ENCODE measurements around the gene TRIM47. TPM values are rescaled to one million over a fixed set of nuclear protein-coding genes. Genes with fewer than 3 reads are reported as not detected.
"Not testable (repeated sequence)": the region's sequence is repeated elsewhere in the genome, so short reads cannot be mapped to it uniquely, and the experiment has no call there.

Gene TRIM47
- total RNA-seq, 1 donor from 2014 or later = 22.5 TPM

DNA sequence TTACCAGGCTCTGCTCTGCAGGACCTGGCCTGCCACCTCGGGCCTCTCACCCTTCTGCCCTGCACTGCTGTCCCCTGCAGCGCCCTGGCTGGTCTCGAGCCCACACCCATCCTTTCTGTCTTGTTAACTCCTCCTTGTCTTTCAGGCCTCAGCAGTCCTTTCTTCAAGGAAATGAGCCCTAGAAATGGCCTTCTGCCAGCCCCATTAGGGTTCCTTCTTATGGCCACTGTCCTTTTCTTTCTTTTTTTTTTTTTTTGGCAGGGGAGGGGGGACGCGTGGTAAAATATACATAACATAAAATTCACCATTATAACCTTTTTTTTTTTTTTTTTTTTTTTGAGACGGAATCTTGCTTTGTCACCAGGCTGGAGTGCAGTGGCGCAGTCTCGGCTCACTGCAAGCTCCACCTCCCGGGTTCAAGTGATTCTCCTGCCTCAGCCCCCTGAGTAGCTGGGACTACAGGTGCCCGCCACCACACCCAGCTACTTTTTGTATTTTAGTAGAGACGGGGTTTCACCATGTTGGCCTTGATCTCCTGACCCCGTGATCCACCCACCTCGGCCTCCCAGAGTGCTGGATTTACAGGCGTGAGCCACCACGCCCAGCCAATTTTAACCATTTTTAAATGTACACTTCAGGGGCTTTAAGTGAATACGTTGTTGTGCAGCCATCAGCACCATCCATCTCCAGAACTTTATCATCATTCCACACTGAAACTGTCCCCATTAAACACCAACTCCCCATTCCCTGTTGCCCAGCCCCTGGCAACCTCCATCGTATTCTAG, 12.8 kb downstream of the TRIM47 start:
- H3K27ac Mint-ChIP-seq = peak overlapping the region; percentile 52
- DNase-seq (ENCODE audit: low spot score); H3K9me3 Mint-ChIP-seq; H3K27me3 Mint-ChIP-seq (ENCODE audit: low read depth); H3K4me3 Mint-ChIP-seq (ENCODE audit: low read depth); H3K36me3 Mint-ChIP-seq (ENCODE audit: low read depth); intact Hi-C loops (cut with micrococcal nuclease): not testable (repeated sequence)
- H3K4me1 Mint-ChIP-seq (ENCODE audit: low read depth) = peaks cover 22% of the 10 kb centered on the region

DNA sequence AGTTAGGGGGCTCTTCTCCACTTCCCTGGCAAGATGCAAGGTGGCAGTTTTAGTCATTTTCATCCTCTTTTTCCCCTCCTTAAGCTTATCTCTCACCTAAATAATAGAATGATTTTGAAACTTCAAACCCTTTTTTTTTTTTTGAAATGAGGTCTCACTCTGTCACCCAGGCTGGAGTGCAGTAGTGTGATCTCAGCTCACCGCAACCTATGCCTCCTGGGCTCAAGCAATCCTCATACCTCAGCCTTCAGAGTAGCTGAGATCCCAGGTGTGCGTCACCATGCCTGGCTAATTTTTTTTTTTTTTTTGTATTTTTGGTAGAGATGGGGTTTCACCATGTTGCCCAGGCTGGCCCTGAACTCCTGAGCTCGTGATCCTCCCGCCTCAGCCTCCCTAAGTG, 13.5 kb downstream of the TRIM47 start:
- Mint-ChIP-seq H3K27ac (peak overlapping the region; percentile 82), H3K4me1 (ENCODE audit: low read depth) (peaks cover 22% of the 10 kb centered on the region), H3K4me3 (ENCODE audit: low read depth) (peak overlapping the region; percentile 37)
- not testable (repeated sequence) for H3K36me3 Mint-ChIP-seq (ENCODE audit: low read depth); H3K27me3 Mint-ChIP-seq (ENCODE audit: low read depth); DNase-seq (ENCODE audit: low spot score); H3K9me3 Mint-ChIP-seq
- intact Hi-C loops (cut with micrococcal nuclease) = loop anchor here (1.0 kb wide), 1 partner anchor 10 kb away; the partner anchor contains the start of gene WBP2

DNA sequence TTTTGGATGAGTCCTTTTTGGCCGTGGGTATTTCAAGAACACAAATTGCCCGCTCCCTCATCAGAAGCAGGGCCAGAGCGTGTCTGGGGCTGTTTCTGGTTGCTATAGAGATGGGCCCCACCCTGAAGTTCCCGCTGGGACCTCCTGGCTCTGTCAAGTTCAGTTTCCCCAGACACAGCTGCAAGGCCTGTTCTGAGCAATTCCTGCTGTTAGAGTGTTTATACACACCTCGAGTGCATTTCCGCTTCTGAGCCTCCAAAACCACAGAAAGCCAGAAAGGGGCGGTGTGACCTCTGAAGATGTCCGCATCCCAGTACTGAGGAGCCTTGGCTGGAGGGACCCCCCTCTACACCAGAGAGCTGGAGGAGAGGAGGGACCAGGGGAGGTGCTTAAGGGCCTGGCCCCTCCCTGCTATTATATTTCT, 13.9 kb downstream of the TRIM47 start:
- DNase-seq (ENCODE audit: low spot score) = peak; percentile 59
- H3K9me3 Mint-ChIP-seq = no peaks in the 10 kb centered on the region
- intact Hi-C loops (cut with micrococcal nuclease) = loop anchor here (1.0 kb wide), 1 partner anchor 9 kb away; the partner anchor contains the start of gene WBP2
- H3K4me1 Mint-ChIP-seq (ENCODE audit: low read depth) = peaks cover 22% of the 10 kb centered on the region
- H3K27me3 Mint-ChIP-seq (ENCODE audit: low read depth) = no peaks in the 10 kb centered on the region
- no peak overlapping the region for H3K4me3 Mint-ChIP-seq (ENCODE audit: low read depth)
- H3K36me3 Mint-ChIP-seq (ENCODE audit: low read depth) = no peaks in the 10 kb centered on the region
- peak overlapping the region; percentile 82 for H3K27ac Mint-ChIP-seq

DNA sequence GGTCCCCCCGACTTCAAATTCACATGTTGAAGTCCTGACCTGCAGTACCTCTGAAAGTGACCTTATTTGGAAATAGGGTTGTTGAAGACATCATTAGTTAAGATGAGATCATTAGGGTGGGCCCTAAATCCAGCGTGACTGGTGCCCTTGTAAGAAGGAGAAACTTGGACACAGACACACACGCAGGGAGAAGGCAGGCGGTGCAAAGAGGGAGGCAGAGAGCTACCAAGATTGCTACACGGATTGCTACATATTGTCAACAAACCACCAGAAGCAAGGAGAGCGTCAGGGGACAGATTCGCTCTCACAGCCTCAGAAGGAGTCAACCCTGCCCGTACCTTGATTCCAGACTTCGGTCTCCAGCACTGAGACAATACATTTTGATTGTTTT, 16.5 kb downstream of the TRIM47 start:
- no peak for DNase-seq (ENCODE audit: low spot score)
- intact Hi-C loops (cut with micrococcal nuclease) = no loop called here
- peaks cover 29% of the 10 kb centered on the region for H3K4me1 Mint-ChIP-seq (ENCODE audit: low read depth)
- H3K27ac Mint-ChIP-seq = peak overlapping the region; percentile 51
- H3K9me3 Mint-ChIP-seq = no peaks in the 10 kb centered on the region
- no peaks in the 10 kb centered on the region for H3K36me3 Mint-ChIP-seq (ENCODE audit: low read depth)
- no peaks in the 10 kb centered on the region for H3K27me3 Mint-ChIP-seq (ENCODE audit: low read depth)
- no peak overlapping the region for H3K4me3 Mint-ChIP-seq (ENCODE audit: low read depth)

DNA sequence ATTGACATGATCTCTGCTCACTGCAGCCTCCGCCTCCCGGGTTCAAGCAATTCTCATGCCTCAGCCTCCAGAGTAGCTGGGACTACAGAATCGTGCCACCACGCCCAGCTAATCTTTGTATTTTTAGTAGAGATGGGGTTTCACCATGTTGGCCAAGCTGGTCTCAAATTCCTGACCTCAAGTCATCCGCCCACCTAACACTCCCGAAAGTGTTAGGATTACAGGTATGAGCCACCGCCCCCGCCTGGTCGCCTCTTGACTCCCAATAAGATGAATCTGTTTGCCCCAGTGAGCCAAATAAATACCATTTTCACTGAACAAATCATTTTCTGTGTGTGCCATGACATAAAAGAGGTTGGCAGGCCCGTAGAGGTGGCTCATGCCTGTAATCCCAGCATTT, 19.0 kb downstream of the TRIM47 start:
- H3K36me3 Mint-ChIP-seq (ENCODE audit: low read depth); H3K27me3 Mint-ChIP-seq (ENCODE audit: low read depth); H3K4me3 Mint-ChIP-seq (ENCODE audit: low read depth); H3K9me3 Mint-ChIP-seq; DNase-seq (ENCODE audit: low spot score): not testable (repeated sequence)
- intact Hi-C loops (cut with micrococcal nuclease) = loop anchor here (2.0 kb wide), 1 partner anchor 13 kb away; no protein-coding TSS in a partner anchor
- peak overlapping the region; percentile 38 for H3K27ac Mint-ChIP-seq
- H3K4me1 Mint-ChIP-seq (ENCODE audit: low read depth) = peaks cover 23% of the 10 kb centered on the region

DNA sequence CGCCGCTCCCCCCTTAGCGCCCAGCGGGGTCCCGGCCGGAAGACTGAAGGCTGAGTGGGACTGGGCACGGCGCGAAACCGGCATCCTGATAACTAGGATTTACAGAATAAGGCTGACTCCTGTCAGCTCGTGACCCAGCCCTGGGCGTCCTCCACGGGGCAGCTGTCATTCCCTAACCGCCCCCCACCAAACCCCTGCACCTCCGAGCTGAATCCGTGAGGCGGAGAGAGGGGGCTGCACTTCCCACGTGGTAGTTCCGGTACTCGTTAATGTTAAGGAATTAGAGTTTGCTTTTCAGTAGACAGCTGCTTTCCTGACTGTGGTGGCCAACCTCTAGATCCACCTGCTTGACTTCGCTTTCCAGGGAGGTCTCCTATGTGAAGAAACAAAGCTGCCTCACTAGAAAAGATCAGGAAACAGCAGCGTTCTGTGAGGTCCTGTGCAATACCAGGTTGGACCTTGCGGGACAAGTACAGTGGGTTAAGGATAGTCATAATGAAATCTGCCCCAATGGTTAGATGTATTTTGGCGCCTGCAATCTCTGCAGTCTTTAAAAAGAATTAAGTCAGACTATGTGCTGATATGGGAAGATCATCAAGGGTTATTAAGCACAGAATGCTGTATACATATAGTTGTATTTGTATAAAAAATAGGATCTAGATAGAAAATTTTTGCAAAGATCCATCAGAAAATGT, 22.2 kb downstream of the TRIM47 start:
- H3K4me1 Mint-ChIP-seq (ENCODE audit: low read depth) = peaks cover 26% of the 10 kb centered on the region
- no peaks in the 10 kb centered on the region for H3K27me3 Mint-ChIP-seq (ENCODE audit: low read depth)
- peak overlapping the region; percentile 84 for H3K27ac Mint-ChIP-seq
- no peak for DNase-seq (ENCODE audit: low spot score)
- H3K36me3 Mint-ChIP-seq (ENCODE audit: low read depth) = peaks cover 6% of the 10 kb centered on the region
- no peaks in the 10 kb centered on the region for H3K9me3 Mint-ChIP-seq
- no peak overlapping the region for H3K4me3 Mint-ChIP-seq (ENCODE audit: low read depth)
- intact Hi-C loops (cut with micrococcal nuclease) = no loop called here

DNA sequence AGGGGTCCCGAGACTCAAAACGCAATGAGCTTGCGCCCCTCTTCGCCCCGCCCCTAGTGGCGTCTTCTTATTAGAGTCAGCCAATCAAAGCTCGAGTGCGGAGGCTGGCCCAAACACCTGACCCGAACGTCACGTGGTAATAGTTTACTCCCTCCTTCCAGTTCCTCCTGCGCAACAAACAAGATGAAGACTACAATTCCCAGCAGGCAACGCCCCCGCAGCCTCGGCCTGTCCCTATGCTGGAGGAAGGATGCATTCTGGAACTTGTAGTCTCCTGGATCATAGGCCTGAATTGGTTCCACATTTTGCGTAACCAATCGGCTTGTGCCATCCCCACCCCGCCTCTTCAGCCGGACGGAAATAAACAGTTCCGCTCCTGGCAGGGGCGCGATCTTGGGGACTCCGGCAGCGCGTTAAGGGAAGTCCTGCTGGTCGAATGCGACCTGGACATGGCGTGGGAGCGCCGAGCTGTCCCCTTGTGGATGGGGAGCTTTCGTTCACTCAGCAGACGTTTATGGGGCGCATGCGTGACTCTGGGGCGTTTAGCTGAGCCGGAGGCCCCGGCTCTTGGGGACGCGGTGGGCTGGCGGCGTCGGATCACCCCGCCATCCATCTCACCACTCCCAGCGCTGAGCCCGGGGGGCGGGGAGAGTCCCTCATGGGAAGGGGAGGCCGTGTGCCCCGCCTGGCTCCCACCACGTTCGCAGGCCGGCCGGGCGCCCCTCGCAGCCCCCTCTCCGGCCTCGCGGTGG, 22.9 kb downstream of the TRIM47 start, which contains the start of gene WBP2:
WBP2 (minus strand) TSS at position 26 of the 752 bp plus-strand sequence. CDS start 38 bp downstream, outside the sequence.
- no peaks in the 10 kb centered on the region for H3K27me3 Mint-ChIP-seq (ENCODE audit: low read depth)
- intact Hi-C loops (cut with micrococcal nuclease) = loop anchor here (1.0 to 2.0 kb wide), 6 partner anchors 9 to 76 kb away; partner anchors contain the start of genes MRPL38, UNC13D and UNK
- peaks cover 26% of the 10 kb centered on the region for H3K4me1 Mint-ChIP-seq (ENCODE audit: low read depth)
- H3K27ac Mint-ChIP-seq = peak within 1 kb of the TSS; percentile 84
- H3K36me3 Mint-ChIP-seq (ENCODE audit: low read depth) = peaks cover 10% of the 10 kb centered on the region
- H3K9me3 Mint-ChIP-seq = no peaks in the 10 kb centered on the region
- peak; percentile 98 for DNase-seq (ENCODE audit: low spot score)
- H3K4me3 Mint-ChIP-seq (ENCODE audit: low read depth) = no peak within 1 kb of the TSS

DNA sequence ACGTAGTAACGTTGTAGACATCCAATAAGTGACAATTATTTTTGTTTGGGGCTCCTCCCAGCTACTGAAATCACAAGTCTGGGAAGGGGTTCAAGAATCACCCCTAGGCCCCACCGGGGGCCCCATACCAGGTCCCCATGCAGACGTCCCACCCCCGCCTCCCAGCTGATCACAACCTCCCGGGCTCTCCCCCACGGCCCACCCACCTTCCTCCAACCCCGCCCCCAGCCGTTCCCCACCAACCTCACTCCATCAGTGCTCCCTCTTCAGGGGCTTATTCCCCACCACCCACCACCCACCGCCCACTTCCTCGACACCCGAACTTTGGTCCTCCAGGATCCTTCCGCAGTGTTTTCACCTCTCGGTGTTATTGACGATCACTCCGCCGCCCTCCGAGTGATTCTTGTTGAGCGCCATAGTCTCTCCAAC, 23.5 kb downstream of the TRIM47 start:
- no peak overlapping the region for H3K4me3 Mint-ChIP-seq (ENCODE audit: low read depth)
- no peaks in the 10 kb centered on the region for H3K9me3 Mint-ChIP-seq
- intact Hi-C loops (cut with micrococcal nuclease) = loop anchor here (1.0 to 2.0 kb wide), 6 partner anchors 9 to 76 kb away; partner anchors contain the start of genes MRPL38, UNC13D and UNK

DNA sequence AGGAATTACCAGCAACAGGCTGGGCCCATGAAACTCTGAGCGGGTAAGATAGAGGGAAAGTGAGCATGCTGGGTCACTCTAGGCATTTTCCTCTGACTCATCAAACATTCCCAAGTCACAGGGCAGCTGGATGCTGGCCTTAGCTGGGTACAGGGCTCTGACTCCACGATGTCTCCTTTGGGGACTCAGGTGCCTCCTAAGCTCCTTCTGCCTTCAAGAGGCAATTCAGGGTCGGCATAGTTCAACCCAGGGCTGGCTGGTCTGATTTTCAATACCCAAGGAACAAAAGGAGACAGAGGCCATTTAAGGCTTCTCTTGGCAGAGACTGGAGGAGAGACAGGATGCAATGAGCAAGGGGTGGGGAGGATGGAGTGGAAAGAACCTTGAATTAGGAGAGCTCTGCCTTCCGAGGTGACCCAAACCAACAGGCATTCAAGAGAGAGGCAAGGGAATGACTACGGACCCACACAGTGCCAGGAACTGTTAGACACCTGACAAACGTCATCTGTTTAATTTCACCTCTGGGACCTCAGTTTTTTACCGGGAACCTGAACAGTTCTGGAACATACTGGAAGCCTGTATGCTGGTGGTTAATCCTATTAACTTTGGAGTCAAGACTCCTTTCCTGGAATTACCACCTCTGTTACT, 24.2 kb downstream of the TRIM47 start:
- H3K9me3 Mint-ChIP-seq = no peaks in the 10 kb centered on the region
- no peak overlapping the region for H3K4me3 Mint-ChIP-seq (ENCODE audit: low read depth)
- H3K27ac Mint-ChIP-seq = no peak overlapping the region
- H3K36me3 Mint-ChIP-seq (ENCODE audit: low read depth) = peaks cover 17% of the 10 kb centered on the region
- H3K27me3 Mint-ChIP-seq (ENCODE audit: low read depth) = no peaks in the 10 kb centered on the region
- peaks cover 26% of the 10 kb centered on the region for H3K4me1 Mint-ChIP-seq (ENCODE audit: low read depth)
- intact Hi-C loops (cut with micrococcal nuclease) = loop anchor here (2.0 kb wide), 2 partner anchors 27 to 51 kb away; partner anchors contain the start of gene MRPL38
- DNase-seq (ENCODE audit: low spot score) = no peak

More for the DNA sequence above, 23.5 kb downstream of the TRIM47 start:
- Mint-ChIP-seq H3K4me1 (ENCODE audit: low read depth) (peaks cover 26% of the 10 kb centered on the region), H3K27ac (no peak overlapping the region), H3K27me3 (ENCODE audit: low read depth) (no peaks in the 10 kb centered on the region), H3K36me3 (ENCODE audit: low read depth) (peaks cover 10% of the 10 kb centered on the region)
- DNase-seq (ENCODE audit: low spot score) = no peak

DNA sequence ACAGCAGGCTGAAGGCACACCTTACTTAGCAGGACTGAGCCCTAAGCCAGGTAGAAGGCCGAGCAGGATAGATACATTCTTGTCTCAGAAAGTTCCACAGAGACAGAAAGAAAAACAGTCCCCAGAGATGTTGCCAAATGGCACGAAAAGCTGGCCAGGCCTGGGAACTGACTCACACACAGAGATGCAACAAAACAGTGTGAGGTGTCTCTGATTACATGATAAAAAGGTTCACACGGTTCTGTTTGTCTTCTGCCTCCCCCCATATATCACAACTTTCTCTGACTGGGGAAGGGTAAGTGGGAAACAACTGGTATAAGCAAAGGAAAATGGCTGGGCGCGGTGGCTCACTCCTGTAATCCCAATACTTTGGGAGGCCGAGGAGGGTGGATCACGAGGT, 24.9 kb downstream of the TRIM47 start:
- peaks cover 18% of the 10 kb centered on the region for H3K36me3 Mint-ChIP-seq (ENCODE audit: low read depth)
- peak overlapping the region; percentile 47 for H3K4me3 Mint-ChIP-seq (ENCODE audit: low read depth)

DNA sequence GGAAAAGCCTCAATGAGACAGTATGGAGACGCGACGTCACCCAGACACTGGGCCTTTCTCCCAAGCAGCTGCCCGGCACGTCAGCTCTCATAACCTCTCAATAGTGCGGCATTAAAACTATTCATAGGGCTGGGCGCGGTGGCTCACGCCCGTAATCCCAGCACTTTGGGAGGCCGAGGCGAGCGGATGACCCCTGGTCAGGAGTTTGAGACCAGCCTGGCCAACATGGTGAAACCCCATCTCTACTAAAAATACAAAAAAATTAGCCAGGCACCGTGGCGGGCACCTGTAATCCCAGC, 26.7 kb downstream of the TRIM47 start:
- H3K4me3 Mint-ChIP-seq (ENCODE audit: low read depth); H3K9me3 Mint-ChIP-seq; H3K27ac Mint-ChIP-seq; intact Hi-C loops (cut with micrococcal nuclease); H3K27me3 Mint-ChIP-seq (ENCODE audit: low read depth); DNase-seq (ENCODE audit: low spot score): not testable (repeated sequence)
- Mint-ChIP-seq H3K4me1 (ENCODE audit: low read depth) (peaks cover 20% of the 10 kb centered on the region), H3K36me3 (ENCODE audit: low read depth) (peaks cover 29% of the 10 kb centered on the region)

More for the DNA sequence above, 24.9 kb downstream of the TRIM47 start:
- no peaks in the 10 kb centered on the region for H3K27me3 Mint-ChIP-seq (ENCODE audit: low read depth)
- H3K4me1 Mint-ChIP-seq (ENCODE audit: low read depth) = peaks cover 21% of the 10 kb centered on the region
- H3K27ac Mint-ChIP-seq = no peak overlapping the region
- DNase-seq (ENCODE audit: low spot score) = no peak
- intact Hi-C loops (cut with micrococcal nuclease) = no loop called here
- H3K9me3 Mint-ChIP-seq = no peaks in the 10 kb centered on the region
